ENCODE results near the gene ELOVL7. TPM values are rescaled to one million over a fixed set of nuclear protein-coding genes. Genes with fewer than 3 reads are reported as not detected.

The ELOVL7 gene
- total RNA-seq, 6 experiments from 2014 or later = 0.19 to 1.2 (median 0.63) TPM

GRCh38 chr5:60841361-60841760, 2.7 kb downstream of the ELOVL7 start:
- H3K27me3 ChIP-seq = no peaks in the 10 kb centered on the region
- WGBS (ENCODE audit: insufficient coverage, low coverage, low lambda C conversion rate, missing lambda C conversion rate) = 81% methylated on average over 2 of the region's 2 CpGs
- no peaks in the 10 kb centered on the region for H3K9me3 ChIP-seq
- H3K27ac ChIP-seq = no peak overlapping the region
- no peak for ATAC-seq
- no peak overlapping the region for H3K4me3 ChIP-seq
- H3K4me1 ChIP-seq = peaks cover 0 to 8% (median 0%) of the 10 kb centered on the region in 4 donors
- TF ChIP-seq POLR2A (IDR thresholded peaks at IDR 0.05) (no peak), CTCF (IDR thresholded peaks at IDR 0.05) (no peak)
- DNase-seq = no peak
- H3K36me3 ChIP-seq = no peaks in the 10 kb centered on the region
- intact Hi-C loops (cut with DNase I) = no loop called here

DNA sequence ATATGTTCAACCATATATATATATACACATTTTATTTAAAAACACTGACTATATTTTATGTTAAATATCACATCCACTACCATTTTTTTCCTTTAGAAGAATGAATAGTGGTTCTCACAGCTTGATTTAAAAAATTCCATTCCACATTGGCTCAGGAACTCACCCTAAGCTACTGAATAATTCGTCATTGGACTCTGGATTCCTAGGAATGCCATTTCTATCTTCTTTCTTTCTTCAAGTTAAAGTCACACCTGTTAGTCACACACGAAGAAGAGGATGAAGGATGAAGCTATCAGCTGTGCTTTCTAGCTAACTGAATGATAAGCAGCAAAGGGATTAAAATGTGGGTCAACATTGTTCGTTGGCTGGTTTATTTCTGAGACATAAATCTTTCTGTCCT, 7.9 kb downstream of the ELOVL7 start:
- no peaks in the 10 kb centered on the region for H3K27me3 ChIP-seq
- no peak overlapping the region for H3K4me3 ChIP-seq
- H3K4me1 ChIP-seq = no peaks in the 10 kb centered on the region
- no peak overlapping the region for H3K27ac ChIP-seq
- H3K36me3 ChIP-seq = no peaks in the 10 kb centered on the region
- 32% methylated on average over 3 of the region's 3 CpGs for WGBS (ENCODE audit: insufficient coverage, low coverage, low lambda C conversion rate, missing lambda C conversion rate)
- no peak for DNase-seq
- intact Hi-C loops (cut with DNase I) = no loop called here
- H3K9me3 ChIP-seq = no peaks in the 10 kb centered on the region
- TF ChIP-seq POLR2A (IDR thresholded peaks at IDR 0.05) (no peak), CTCF (IDR thresholded peaks at IDR 0.05) (no peak)
- ATAC-seq = no peak

DNA sequence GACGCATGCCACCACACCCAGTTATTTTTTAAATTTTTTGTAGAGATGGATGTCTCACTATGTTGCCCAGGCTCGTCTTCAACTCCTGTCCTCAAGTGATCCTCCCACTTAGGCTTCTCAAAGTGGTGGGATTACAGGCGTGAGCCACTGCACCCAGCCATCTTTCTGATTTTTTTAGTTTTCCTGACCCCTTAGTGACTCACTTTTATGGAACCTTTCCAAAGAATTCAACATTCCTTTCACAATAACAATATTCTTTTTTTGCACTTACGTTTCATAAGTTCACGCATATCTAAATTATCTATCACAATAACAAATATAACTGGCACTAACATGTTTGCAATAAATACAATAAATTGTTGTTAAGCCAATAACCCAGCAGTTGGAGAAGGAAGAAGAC, 8.5 kb downstream of the ELOVL7 start:
- no peaks in the 10 kb centered on the region for H3K9me3 ChIP-seq
- ATAC-seq (no peak), DNase-seq (no peak)
- no peaks in the 10 kb centered on the region for H3K36me3 ChIP-seq
- no peaks in the 10 kb centered on the region for H3K4me1 ChIP-seq
- no peak overlapping the region for H3K4me3 ChIP-seq
- no peak for TF ChIP-seq POLR2A (IDR thresholded peaks at IDR 0.05)
- TF ChIP-seq CTCF (IDR thresholded peaks at IDR 0.05) = no peak
- no peaks in the 10 kb centered on the region for H3K27me3 ChIP-seq
- 56% methylated on average over 5 of the region's 5 CpGs for WGBS (ENCODE audit: insufficient coverage, low coverage, low lambda C conversion rate, missing lambda C conversion rate)
- no peak overlapping the region for H3K27ac ChIP-seq
- intact Hi-C loops (cut with DNase I) = no loop called here

- intact Hi-C loops (cut with DNase I) = no loop called here
- H3K4me1 ChIP-seq = no peaks in the 10 kb centered on the region
Observed at GRCh38 chr5:60833520-60833919, 10.5 kb downstream of the ELOVL7 start.

More at GRCh38 chr5:60833520-60833919, 10.5 kb downstream of the ELOVL7 start:
- DNase-seq (no peak), ATAC-seq (no peak)
- no peak overlapping the region for H3K27ac ChIP-seq
- no peaks in the 10 kb centered on the region for H3K36me3 ChIP-seq
- H3K4me3 ChIP-seq = no peak overlapping the region
- TF ChIP-seq CTCF (IDR thresholded peaks at IDR 0.05) = no peak
- no peak for TF ChIP-seq POLR2A (IDR thresholded peaks at IDR 0.05)
- no peaks in the 10 kb centered on the region for H3K9me3 ChIP-seq
- H3K27me3 ChIP-seq = no peaks in the 10 kb centered on the region

All from right lobe of liver (tissue), 6 donors.